HepG2 (cell line): Measurements from ENCODE around the gene FHIT. TPM values are rescaled to one million over a fixed set of nuclear protein-coding genes. Genes with fewer than 3 reads are reported as not detected.

Experiments
- ASH2L ChIP-seq: fragments of 300-600, 200-600 bp; sonication (generic); IDR thresholded peaks from 2 replicates; pipeline ENCODE4 v1.7.0; 2017; ENCODE audit warnings: low read depth, mild to moderate bottlenecking, moderate library complexity, mixed read lengths, low read length; ENCODE audit not compliant: insufficient read length
- HMG20A ChIP-seq: IDR thresholded peaks from 2 replicates; pipeline ENCODE4 v1.6.1; 2016; ENCODE audit warnings: borderline replicate concordance
- ZBTB26 ChIP-seq: IDR thresholded peaks from 2 replicates; pipeline ENCODE4 v1.6.1; 2016; ENCODE audit warnings: missing compliant biosample characterization, missing genetic modification reagents, borderline replicate concordance
- ZNF275 ChIP-seq: sonication (generic); formaldehyde crosslinking; IDR thresholded peaks from 2 replicates; pipeline ENCODE4 v1.8.0; 2022; ENCODE audit warnings: missing genetic modification reagents, mild to moderate bottlenecking, inconsistent platforms, borderline replicate concordance
- ZNF724P ChIP-seq: sonication (generic); formaldehyde crosslinking; IDR thresholded peaks from 2 replicates; pipeline ENCODE4 v1.8.0; 2022; ENCODE audit warnings: missing genetic modification reagents, borderline replicate concordance
- ZSCAN21 ChIP-seq: sonication (generic); formaldehyde crosslinking; IDR thresholded peaks from 2 replicates; pipeline ENCODE4 v1.8.0; 2022; ENCODE audit warnings: mild to moderate bottlenecking, missing genetic modification reagents, moderate library complexity, borderline replicate concordance
- ZSCAN29 ChIP-seq: sonication (generic); formaldehyde crosslinking; conservative IDR thresholded peaks from 2 replicates; pipeline ENCODE4 v1.4.0; 2020; ENCODE audit warnings: mild to moderate bottlenecking, missing genetic modification reagents
- ZSCAN5A ChIP-seq: sonication (generic); formaldehyde crosslinking; IDR thresholded peaks from 2 replicates; pipeline ENCODE4 v1.8.0; 2022; ENCODE audit warnings: mild to moderate bottlenecking, missing genetic modification reagents, borderline replicate concordance
- ZUFSP ChIP-seq: sonication (generic); formaldehyde crosslinking; IDR thresholded peaks from 2 replicates; pipeline ENCODE4 v1.9.0; 2021; ENCODE audit warnings: missing genetic modification reagents, mild to moderate bottlenecking, borderline replicate concordance
- polyA plus RNA-seq, 8 experiments: library from polyadenylated mRNA; depleted of rRNA in 3 of 8; stranded (reverse) in 7 of 8; unstranded in 1 of 8; fragments of >200 nt; fragmentation: Illumina TruSeq in 4 of 8; extraction: Trizol in 4 of 8; gene quantifications; 2 replicates each; pipeline versions ENCODE4 v1.2.1 to v1.2.3, GENCODE V29; 2011 to 2016; ENCODE audit warnings: low read depth in 4 of 8, missing spikeins in 1 of 8, mixed read lengths in 1 of 8; ENCODE audit not compliant: insufficient read depth in 1 of 8
- total RNA-seq, 5 experiments: library from RNA; depleted of rRNA; stranded (reverse); fragments of >200 nt; fragmentation: Illumina TruSeq; extraction: Trizol; gene quantifications; 2 replicates each; pipeline ENCODE4 v1.2.3, GENCODE V29; 2016; ENCODE audit warnings: low read depth in 1 of 5

The FHIT gene
- total and polyA plus RNA-seq, 2 of the 13 experiments (the other 11 are each of a cell fraction or from before 2014, with no cell fraction given), result 4.0 to 4.6 TPM

GRCh38 chr3:60323180-60323579 lies 928.1 kb downstream of the FHIT start (continued):
- TF ChIP-seq ZSCAN21 (CRISPR knock-in tag), result no peak
- TF ChIP-seq HMG20A (CRISPR knock-in tag), result no peak
- no peak for TF ChIP-seq ZSCAN29 (CRISPR knock-in tag)
- TF ChIP-seq ZSCAN5A (CRISPR knock-in tag), result no peak
- no peak for TF ChIP-seq ZUFSP (CRISPR knock-in tag)
- TF ChIP-seq ZNF275 (CRISPR knock-in tag), result no peak
- TF ChIP-seq ZBTB26 (CRISPR knock-in tag), result no peak
- no peak for TF ChIP-seq ZNF724P (CRISPR knock-in tag)
- TF ChIP-seq ASH2L, result no peak
